K562 (cell line): ENCODE results near the gene GFOD1. TPM values are rescaled to one million over a fixed set of nuclear protein-coding genes. Genes with fewer than 3 reads are reported as not detected.

Experiments
- ATAC-seq: fragments of 200-7000 bp; cut with Tn5 transposase; 3 replicates; pipeline ENCODE4 v1.9.1; 2020; ENCODE audit warnings: moderate library complexity
- BruUV-seq: library from RNA; stranded (reverse); fragments of 400-500 nt; replicated peaks from 2 replicates; lab custom pipeline; 2021; lab: Mats Ljungman, UMichigan
- CTCF ChIA-PET: fragments of 300-600 bp; formaldehyde crosslinking; extraction: SDS; loops from one replicate; lab custom pipeline; 2021; ENCODE audit warnings: low intra/inter-chr PET ratio; lab: Yijun Ruan, JAX
- POLR2A ChIA-PET: fragments of 300-600, 350-650 bp; sonication (Branson Sonifier 250); formaldehyde crosslinking; extraction: SDS; loops from one replicate; lab custom pipeline; 2021; ENCODE audit warnings: antibody characterized with exemption, inconsistent platforms; lab: Yijun Ruan, JAX
- DNase-seq, 4 experiments: peaks; one replicate each; pipeline versions ENCODE4 v3.0.0 to v3.0.0-alpha.2; 2011 to 2018; ENCODE audit warnings: low spot score in 3 of 4, mixed read lengths in 3 of 4; ENCODE audit errors: extremely low read depth in 1 of 4
- FAIRE-seq: peaks from 2 replicates; lab custom pipeline; 2011; peaks lifted over from hg19 to GRCh38; lab: Jason Lieb, UNC
- H2AFZ ChIP-seq: 2 replicates; pipeline ENCODE4 v1.6.0; 2011; ENCODE audit warnings: low read depth, low read length, control low read depth, inconsistent platforms
- H3K27ac ChIP-seq: fragments of 200-600 bp; 3 replicates; pipeline ENCODE4 v1.8.0; 2011; ENCODE audit warnings: low read depth, mild to moderate bottlenecking, control low read depth, inconsistent platforms, low read length, moderate library complexity, mixed read lengths; ENCODE audit errors: extremely low read depth
- H3K27me3 ChIP-seq, 2 experiments: fragments of 300-600 bp in 1 of 2; 2 replicates in 1 of 2; 3 replicates in 1 of 2; pipeline versions ENCODE4 v1.6.0 to v1.8.0; 2011; ENCODE audit warnings: inconsistent platforms in 2 of 2, low read length in 2 of 2, mild to moderate bottlenecking in 1 of 2, mixed read lengths in 1 of 2, moderate library complexity in 1 of 2; ENCODE audit not compliant: control insufficient read depth in 2 of 2, insufficient read depth in 2 of 2
- H3K36me3 ChIP-seq: fragments of 300-600 bp; 3 replicates; pipeline ENCODE4 v1.8.0; 2011; ENCODE audit warnings: mild to moderate bottlenecking, low read length, inconsistent platforms; ENCODE audit not compliant: control insufficient read depth, insufficient read depth
- H3K4me1 ChIP-seq, 2 experiments: fragments of 200-600 bp in 1 of 2; replicated peaks in 1 of 2; 2 replicates in 1 of 2; 3 replicates in 1 of 2; pipeline versions ENCODE4 v1.5.1 to v1.8.0; 2011; ENCODE audit warnings: inconsistent platforms in 2 of 2, low read length in 2 of 2, mild to moderate bottlenecking in 1 of 2, mixed read lengths in 1 of 2, moderate library complexity in 1 of 2; ENCODE audit not compliant: control insufficient read depth in 2 of 2, insufficient read depth in 2 of 2
- H3K4me2 ChIP-seq: 2 replicates; pipeline ENCODE4 v1.6.1; 2011; ENCODE audit warnings: low read length, control low read depth, inconsistent platforms, mixed read lengths; ENCODE audit not compliant: insufficient read depth
- H3K4me3 ChIP-seq: fragments of 200-600 bp; sonication (generic), shearing (Covaris generic); 2 replicates; pipeline ENCODE4 v1.5.1; 2016; ENCODE audit warnings: control low read depth, inconsistent platforms
- H3K79me2 ChIP-seq: fragments of 200-600 bp; 3 replicates; pipeline ENCODE4 v1.8.0; 2011; ENCODE audit warnings: low read length, inconsistent platforms; ENCODE audit not compliant: control insufficient read depth, insufficient read depth
- H3K9ac ChIP-seq, 2 experiments: 2 replicates each; pipeline versions ENCODE4 v1.6.0 to v1.6.1; 2011; ENCODE audit warnings: low read depth in 2 of 2, low read length in 2 of 2, control low read depth in 1 of 2, inconsistent platforms in 1 of 2, mild to moderate bottlenecking in 1 of 2, mixed read lengths in 1 of 2; ENCODE audit not compliant: insufficient read depth in 1 of 2
- H3K9me1 ChIP-seq: one replicate; pipeline ENCODE4 v1.6.0; 2011; ENCODE audit warnings: inconsistent platforms, mild to moderate bottlenecking, low read length, moderate library complexity; ENCODE audit not compliant: control insufficient read depth, insufficient read depth
- H3K9me3 ChIP-seq: replicated peaks from 2 replicates; pipeline ENCODE4 v1.5.1; 2011; ENCODE audit warnings: low read depth, low read length, inconsistent platforms; ENCODE audit not compliant: control insufficient read depth, insufficient read depth
- H4K20me1 ChIP-seq: replicated peaks from 2 replicates; pipeline ENCODE4 v1.6.1; 2011; ENCODE audit warnings: low read length, inconsistent platforms, mixed read lengths; ENCODE audit not compliant: control insufficient read depth, insufficient read depth
- E2F3 ChIP-seq: fragments of 250-450 bp; sonication (Bioruptor Pico); IDR thresholded peaks from 2 replicates; pipeline ENCODE4 v1.4.0; 2020; ENCODE audit warnings: mild to moderate bottlenecking
- LARP7 ChIP-seq: fragments of 450-650 bp; IDR thresholded peaks from 2 replicates; pipeline ENCODE4 v1.6.1; 2016
- POLR3G ChIP-seq: IDR thresholded peaks from 2 replicates; pipeline ENCODE4 v1.6.1; 2011; ENCODE audit not compliant: insufficient read length, insufficient replicate concordance; ENCODE audit errors: extremely low read depth
- RUNX1 ChIP-seq: sonication (generic); IDR thresholded peaks from 2 replicates; pipeline ENCODE4 v1.6.1; 2016; ENCODE audit warnings: antibody characterized with exemption, low read depth
- SMAD3 ChIP-seq: fragments of 450-650 bp; formaldehyde crosslinking; conservative IDR thresholded peaks from 2 replicates; pipeline ENCODE4 v1.4.0; 2020; ENCODE audit warnings: mild to moderate bottlenecking
- ZNF551 ChIP-seq: fragments of 250-450 bp; sonication (Bioruptor Pico); IDR thresholded peaks from 2 replicates; pipeline ENCODE4 v1.5.0; 2021; ENCODE audit warnings: mild to moderate bottlenecking, moderate library complexity
- WGBS: fragments of 100-300 bp; shearing (Covaris generic); methylation state at CpG from one replicate; pipeline ENCODE4 v1.1.6; 2016; ENCODE audit warnings: low coverage, mixed read lengths; ENCODE audit not compliant: insufficient coverage; ENCODE audit errors: missing lambda C conversion rate; 5-methylcytosine and 5-hydroxymethylcytosine counted together
- in situ Hi-C: fragments of 300-500 bp; cut with MboI; formaldehyde crosslinking; loops from 4 replicates; pipeline ENCODE4 v1.15.0; 2018; ENCODE audit warnings: inconsistent platforms, mixed read lengths
- intact Hi-C: fragments of 100-400 bp; cut with micrococcal nuclease; formaldehyde crosslinking; loops from 2 replicates; pipeline ENCODE4 v1.14.2; 2022
- polyA plus RNA-seq, 8 experiments: library from polyadenylated mRNA; depleted of rRNA in 4 of 8; stranded (reverse) in 5 of 8; unstranded in 3 of 8; fragments of >200 nt; fragmentation: Nextera tagmentation in 2 of 8; fragmentation: Illumina TruSeq in 1 of 8; extraction: Ambion mirVana in 2 of 8; extraction: Trizol in 1 of 8; gene quantifications; 2 replicates each; pipeline versions ENCODE4 v1.2.1 to v1.2.3, GENCODE V29; 2011 to 2014; ENCODE audit warnings: inconsistent platforms in 1 of 8, missing spikeins in 1 of 8
- total RNA-seq, 7 experiments: library from RNA; depleted of rRNA in 6 of 7; stranded (reverse); fragments of >200 nt in 6 of 7; fragmentation: Illumina TruSeq in 2 of 7; extraction: Trizol in 2 of 7; gene quantifications; 2 replicates each; pipeline versions ENCODE4 v1.2.1 to v1.2.3, GENCODE V29; 2011 to 2021; ENCODE audit warnings: low replicate concordance in 1 of 7
- TF ChIP-seq, protein P1 (sequence below): IDR thresholded peaks from 2 replicates; pipeline ENCODE4 v1.6.1; 2016; ENCODE audit warnings: missing genetic modification characterization, missing compliant biosample characterization
- TF ChIP-seq, protein P2 (sequence below): fragments of 250-450 bp; sonication (Bioruptor Pico); IDR thresholded peaks from 2 replicates; pipeline ENCODE4 v1.8.0; 2021; ENCODE audit warnings: borderline replicate concordance, mild to moderate bottlenecking, moderate library complexity; ENCODE audit not compliant: poor library complexity, severe bottlenecking

The GFOD1 gene
- total and polyA plus RNA-seq, 9 of the 15 experiments (the other 6 are each of a cell fraction or from before 2014, with no cell fraction given), result 3.8 to 12.0 (median 8.2) TPM

DNA sequence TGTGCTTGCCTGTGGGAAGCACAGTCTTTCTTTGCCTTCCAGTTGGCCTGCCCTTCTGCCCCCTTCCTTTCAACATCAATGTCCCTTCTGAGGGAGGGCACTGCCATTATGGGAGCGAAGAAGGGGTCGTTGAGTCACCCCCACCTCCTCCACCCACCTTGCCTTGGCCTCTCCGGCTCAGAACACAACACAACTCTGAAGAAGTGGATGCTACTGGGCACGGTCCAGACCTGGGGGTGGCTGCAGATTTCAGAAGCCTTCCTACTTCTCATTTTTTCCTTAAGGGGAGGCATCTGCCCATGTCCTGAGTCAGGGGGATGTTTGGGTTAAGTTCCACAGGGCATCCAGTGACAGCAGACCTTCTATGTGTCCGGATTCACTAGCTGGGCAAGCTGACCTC is 72.1 kb downstream of the GFOD1 start:
- POLR2A ChIA-PET, result no interaction called here
- TF ChIP-seq, protein P1, sequence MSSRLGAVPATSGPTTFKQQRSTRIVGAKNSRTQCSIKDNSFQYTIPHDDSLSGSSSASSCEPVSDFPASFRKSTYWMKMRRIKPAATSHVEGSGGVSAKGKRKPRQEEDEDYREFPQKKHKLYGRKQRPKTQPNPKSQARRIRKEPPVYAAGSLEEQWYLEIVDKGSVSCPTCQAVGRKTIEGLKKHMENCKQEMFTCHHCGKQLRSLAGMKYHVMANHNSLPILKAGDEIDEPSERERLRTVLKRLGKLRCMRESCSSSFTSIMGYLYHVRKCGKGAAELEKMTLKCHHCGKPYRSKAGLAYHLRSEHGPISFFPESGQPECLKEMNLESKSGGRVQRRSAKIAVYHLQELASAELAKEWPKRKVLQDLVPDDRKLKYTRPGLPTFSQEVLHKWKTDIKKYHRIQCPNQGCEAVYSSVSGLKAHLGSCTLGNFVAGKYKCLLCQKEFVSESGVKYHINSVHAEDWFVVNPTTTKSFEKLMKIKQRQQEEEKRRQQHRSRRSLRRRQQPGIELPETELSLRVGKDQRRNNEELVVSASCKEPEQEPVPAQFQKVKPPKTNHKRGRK (tag), result no peak
- TF ChIP-seq RUNX1 (no peak), LARP7 (no peak), SMAD3 (CRISPR knock-in tag) (no peak), E2F3 (no peak), ZNF551 (CRISPR knock-in tag) (no peak), POLR3G (no peak)
- TF ChIP-seq, protein P2, sequence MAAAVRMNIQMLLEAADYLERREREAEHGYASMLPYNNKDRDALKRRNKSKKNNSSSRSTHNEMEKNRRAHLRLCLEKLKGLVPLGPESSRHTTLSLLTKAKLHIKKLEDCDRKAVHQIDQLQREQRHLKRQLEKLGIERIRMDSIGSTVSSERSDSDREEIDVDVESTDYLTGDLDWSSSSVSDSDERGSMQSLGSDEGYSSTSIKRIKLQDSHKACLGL (CRISPR knock-in tag), result no peak
- TF ChIP-seq, all 486 proteins: peak for 0

More for the DNA sequence above, 72.1 kb downstream of the GFOD1 start:
- CTCF ChIA-PET, result no interaction called here
- no peaks in the 10 kb centered on the region for H3K9me1 ChIP-seq
- 36% methylated on average over 5 of the region's 5 CpGs for WGBS
- no peak overlapping the region for H3K4me2 ChIP-seq
- no peaks in the 10 kb centered on the region for H3K9me3 ChIP-seq
- no peak for FAIRE-seq
- H3K36me3 ChIP-seq, result no peaks in the 10 kb centered on the region
- intact Hi-C loops, result no loop called here
- no peak for ATAC-seq
- no peaks in the 10 kb centered on the region; a peak in 1 of 5 replicates for H3K4me1 ChIP-seq
- peaks cover 3% of the 10 kb centered on the region; the same call in 1 of the 2 replicates for H4K20me1 ChIP-seq
- H3K9ac ChIP-seq, result no peak overlapping the region
- BruUV-seq, result no TSS peak
- no peak overlapping the region for H3K27ac ChIP-seq
- H2AFZ ChIP-seq, result no peak overlapping the region
- H3K4me3 ChIP-seq, result no peak overlapping the region
- H3K27me3 ChIP-seq, result no peaks in the 10 kb centered on the region; a peak in 1 of 5 replicates
- in situ Hi-C loops, result no loop called here
- no peak for DNase-seq
- H3K79me2 ChIP-seq, result no peaks in the 10 kb centered on the region
